H54 (cell line): ENCODE measurements around the gene AKR1D1.
"Not testable (repeated sequence)": the region's sequence is repeated elsewhere in the genome, so short reads cannot be mapped to it uniquely, and the experiment has no call there.

ENCODE experiments used
- DNase-seq: peaks from one replicate; pipeline ENCODE4 v3.0.0; 2011; ENCODE audit warnings: low spot score, mixed read lengths; ENCODE audit not compliant: insufficient read length
- FAIRE-seq: peaks from 3 replicates; lab custom pipeline; 2011; peaks lifted over from hg19 to GRCh38; lab: Jason Lieb, UNC
- POLR2A ChIP-seq: IDR thresholded peaks from 2 replicates; pipeline ENCODE4 v1.6.1; 2011; ENCODE audit warnings: low read depth, mild to moderate bottlenecking, low read length

AKR1D1 gene

GRCh38 chr7:138063400-138063799 is 12.9 kb upstream of the AKR1D1 start:
- FAIRE-seq (no peak), DNase-seq (no peak)
- TF ChIP-seq POLR2A = no peak

DNA sequence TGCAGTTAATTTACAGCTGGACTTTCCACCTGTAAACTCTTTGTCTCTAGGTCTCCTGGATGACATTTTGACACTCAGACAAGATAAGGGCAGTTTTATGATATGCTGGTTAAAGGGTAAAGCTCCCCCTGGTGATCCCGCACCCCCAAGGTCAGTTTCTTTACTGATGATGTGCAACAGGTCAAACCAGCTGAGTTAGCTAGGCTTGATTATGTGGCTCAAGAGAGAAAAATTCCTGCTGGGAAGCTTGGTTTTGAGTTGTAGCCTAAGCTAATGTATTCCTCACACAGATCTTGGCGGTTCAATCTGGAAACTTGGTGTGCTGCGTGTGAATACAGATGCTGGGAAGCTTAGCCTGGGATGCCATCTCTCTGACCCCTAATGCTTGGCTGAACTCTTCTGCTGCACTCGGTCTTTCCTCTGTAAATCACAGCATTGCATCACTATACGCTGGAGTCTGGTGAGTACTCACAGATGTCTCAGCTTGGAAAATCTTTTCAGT is 11.4 kb upstream of the AKR1D1 start:
- no peak for DNase-seq

GRCh38 chr7:138065827-138066226 is 10.4 kb upstream of the AKR1D1 start:
- TF ChIP-seq POLR2A = no peak
- FAIRE-seq = no peak
- no peak for DNase-seq

More for the DNA sequence above, 11.4 kb upstream of the AKR1D1 start:
- no peak for FAIRE-seq
- TF ChIP-seq POLR2A = no peak

DNA sequence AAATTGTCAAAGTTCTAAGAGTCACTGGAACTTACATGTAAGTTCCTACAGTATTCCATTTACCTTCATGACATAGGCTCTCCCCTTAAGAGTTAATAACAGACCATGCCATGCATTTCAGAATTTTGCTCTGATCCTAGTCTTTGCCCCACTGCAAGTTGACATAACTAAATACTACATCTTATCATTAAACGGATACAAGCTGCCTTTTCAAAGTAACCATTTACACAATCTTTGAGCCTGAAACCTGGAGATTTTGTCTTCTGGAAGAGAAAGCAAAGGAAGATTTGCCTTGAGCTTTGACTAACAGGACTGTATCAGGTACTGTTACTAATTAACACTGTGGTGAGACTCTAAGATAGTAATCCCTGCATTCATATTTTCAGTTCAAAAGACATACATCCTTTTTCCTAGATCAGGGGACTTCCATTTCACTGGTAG is 9.3 kb upstream of the AKR1D1 start:
- TF ChIP-seq POLR2A = no peak
- DNase-seq (no peak), FAIRE-seq (no peak)

DNA sequence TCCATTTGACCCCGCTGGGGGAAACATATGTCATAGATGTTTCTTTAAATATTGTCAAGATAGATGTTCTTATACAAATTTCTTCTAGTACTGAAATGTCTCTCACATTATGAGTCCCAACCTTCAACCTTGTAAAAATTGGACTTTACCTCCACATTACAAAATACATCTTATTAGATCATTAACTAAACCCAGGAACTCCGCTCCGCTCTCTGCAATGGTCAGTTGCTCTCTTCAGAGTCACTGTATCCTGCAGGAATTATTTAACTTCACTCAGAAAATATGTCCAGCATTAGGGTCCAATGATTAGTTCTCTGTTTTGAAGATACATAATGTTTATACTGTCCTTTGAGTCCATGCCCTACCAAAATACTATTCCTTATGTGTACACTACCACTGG is 8.5 kb upstream of the AKR1D1 start:
- DNase-seq (no peak), FAIRE-seq (no peak)
- TF ChIP-seq POLR2A = no peak

- DNase-seq = no peak
- no peak for TF ChIP-seq POLR2A
- FAIRE-seq = no peak
These were observed 5.4 kb upstream of the AKR1D1 start for GRCh38 chr7:138070908-138071307.

DNA sequence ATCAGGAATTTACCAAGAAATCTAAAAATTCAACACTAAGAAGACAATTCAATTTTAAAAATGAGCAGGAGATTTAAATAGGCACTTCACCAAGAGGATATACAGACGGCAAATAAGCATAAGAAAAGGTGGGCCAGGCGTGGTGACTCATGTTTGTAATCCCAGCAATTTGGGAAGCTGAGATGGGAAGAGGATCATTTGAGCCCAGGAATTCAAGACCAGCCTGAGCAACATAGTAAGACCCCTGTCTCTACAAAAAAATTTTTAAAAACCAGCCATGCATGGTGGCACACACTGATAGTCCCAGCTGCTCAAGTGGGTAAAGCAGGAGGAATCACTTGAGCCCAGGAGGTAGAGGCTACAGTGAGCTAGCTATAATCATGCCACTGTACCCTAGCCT is 3.5 kb upstream of the AKR1D1 start:
- DNase-seq (no peak), FAIRE-seq (no peak)
- TF ChIP-seq POLR2A = no peak

DNA sequence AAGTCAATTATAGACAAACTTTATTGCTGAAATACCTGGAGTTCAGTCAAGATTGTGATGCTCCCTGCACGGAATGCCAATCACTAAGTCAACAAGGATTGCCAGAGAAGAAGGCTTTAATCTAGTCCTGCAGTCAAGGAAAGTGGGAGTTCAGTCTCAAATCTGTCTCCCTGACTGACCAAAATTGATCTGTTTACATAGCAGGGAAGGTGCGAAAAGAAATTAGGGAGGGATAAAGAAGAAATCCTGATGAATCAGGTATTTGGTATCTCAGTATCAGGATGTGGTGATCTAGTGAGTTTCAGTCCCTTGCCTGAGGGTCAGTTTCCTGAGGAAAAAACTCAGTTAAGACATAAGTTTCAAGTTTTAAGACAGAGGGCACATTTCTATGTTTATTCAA is 2.1 kb upstream of the AKR1D1 start:
- DNase-seq (no peak), FAIRE-seq (no peak)
- no peak for TF ChIP-seq POLR2A

GRCh38 chr7:138074540-138074939 is 1.7 kb upstream of the AKR1D1 start:
- FAIRE-seq (no peak), DNase-seq (no peak)

DNA sequence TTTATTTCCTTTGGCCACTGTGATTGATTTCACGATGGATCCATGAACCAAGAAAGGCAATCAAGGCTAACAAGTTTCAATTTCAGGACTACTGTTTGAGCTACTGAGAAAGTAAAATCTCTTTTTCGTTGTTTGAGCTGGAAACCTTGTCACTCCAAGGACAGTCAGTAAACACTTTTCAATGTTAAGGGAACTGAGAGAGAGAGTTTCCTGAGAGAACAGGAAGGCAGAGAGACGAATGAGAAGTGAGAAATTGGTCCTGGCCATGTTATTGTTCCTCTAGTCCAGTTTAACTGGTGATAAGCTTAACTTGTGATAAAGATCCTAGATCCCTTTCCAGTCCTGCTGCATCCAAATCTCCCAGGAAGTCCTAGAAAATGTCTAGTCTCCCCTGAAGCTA is 909 bp upstream of the AKR1D1 start:
- no peak for DNase-seq
- no peak for TF ChIP-seq POLR2A
- FAIRE-seq = no peak

More at GRCh38 chr7:138074540-138074939, 1.7 kb upstream of the AKR1D1 start:
- TF ChIP-seq POLR2A = no peak

- FAIRE-seq, DNase-seq: not testable (repeated sequence)
These were observed 473 bp upstream of the AKR1D1 start for GRCh38 chr7:138075786-138076185.

DNA sequence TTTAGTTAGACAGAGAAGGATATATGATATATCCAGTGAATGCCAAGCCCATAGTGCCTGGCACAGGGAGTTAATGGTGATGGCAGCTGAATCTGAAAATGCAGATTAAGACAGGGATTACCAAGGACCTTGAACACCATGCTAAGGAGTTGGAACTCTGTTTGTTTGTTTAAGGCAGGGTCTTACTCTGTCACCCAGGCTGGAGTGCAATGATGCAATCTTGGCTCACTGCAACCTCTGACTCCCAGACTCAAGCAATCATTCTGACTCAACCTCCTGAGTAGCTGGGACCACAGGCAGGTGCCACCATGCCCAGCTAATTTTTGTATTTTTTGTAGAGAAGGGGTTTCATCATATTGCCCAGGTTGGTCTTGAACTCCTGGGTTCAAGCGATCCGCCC is 1.6 kb downstream of the AKR1D1 start:
- FAIRE-seq (no peak), DNase-seq (no peak)
- TF ChIP-seq POLR2A = no peak

DNA sequence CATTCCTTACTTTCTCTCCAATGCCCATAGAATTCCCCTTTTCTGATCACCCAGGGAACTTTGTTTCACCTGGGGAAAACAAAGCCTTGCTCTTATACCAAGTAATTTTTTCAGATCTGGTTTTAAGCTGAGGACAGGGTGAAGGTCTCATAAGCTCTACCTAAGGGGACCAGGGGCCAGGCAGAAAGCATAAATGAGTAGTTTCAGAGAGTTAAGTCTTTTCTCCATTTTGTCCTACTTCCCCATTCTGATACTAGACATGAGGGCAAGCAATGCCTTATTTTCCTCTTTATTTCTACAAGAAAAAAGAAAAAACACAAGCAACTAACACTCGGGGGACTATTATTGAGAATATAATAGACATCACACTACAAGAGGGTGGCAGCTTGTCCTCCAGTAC is 2.9 kb downstream of the AKR1D1 start:
- no peak for TF ChIP-seq POLR2A
- no peak for FAIRE-seq
- no peak for DNase-seq

- no peak for TF ChIP-seq POLR2A
- no peak for DNase-seq
- no peak for FAIRE-seq
These were observed 5.6 kb downstream of the AKR1D1 start for GRCh38 chr7:138081868-138082267.

GRCh38 chr7:138083859-138084258 is 7.6 kb downstream of the AKR1D1 start:
- FAIRE-seq (no peak), DNase-seq (no peak)
- TF ChIP-seq POLR2A = no peak

DNA sequence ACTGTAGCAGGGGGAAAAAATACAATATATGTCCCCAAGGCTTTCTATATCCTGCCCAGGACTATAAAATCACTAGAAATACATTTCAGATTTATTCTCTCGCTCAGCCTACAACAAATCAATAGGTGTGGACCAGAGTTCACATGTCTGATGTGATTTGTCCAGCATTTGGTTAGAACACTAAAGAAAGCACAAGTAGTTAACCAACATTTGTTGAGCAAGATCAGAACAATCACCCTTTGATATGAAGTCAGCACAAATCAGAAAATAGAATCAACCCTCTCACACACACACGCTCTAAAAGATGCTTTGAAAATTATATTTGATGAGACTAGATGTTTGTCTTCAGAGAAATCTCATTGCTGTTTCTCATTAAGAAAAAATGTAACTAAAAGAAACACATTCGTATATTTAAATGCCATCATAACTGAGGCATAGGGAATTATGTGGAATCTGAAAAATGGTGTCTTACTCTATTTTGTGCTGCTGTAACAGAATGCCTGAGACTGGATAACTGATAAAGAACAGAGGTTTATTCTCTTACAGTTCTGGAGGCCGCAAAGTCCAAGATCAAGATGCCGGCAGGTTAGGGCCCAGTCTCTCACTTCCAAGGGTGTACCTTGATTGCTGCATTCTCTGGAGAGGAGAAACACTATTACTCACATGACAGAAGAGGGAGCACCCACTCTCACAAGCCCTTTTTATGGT is 10.5 kb downstream of the AKR1D1 start:
- no peak for TF ChIP-seq POLR2A
- FAIRE-seq (no peak), DNase-seq (no peak)
